Measurements from ENCODE around the gene TRIOBP.
A peak's percentile ranks its signal among the peaks of the same experiment; 100 is the strongest.

TRIOBP gene

DNA sequence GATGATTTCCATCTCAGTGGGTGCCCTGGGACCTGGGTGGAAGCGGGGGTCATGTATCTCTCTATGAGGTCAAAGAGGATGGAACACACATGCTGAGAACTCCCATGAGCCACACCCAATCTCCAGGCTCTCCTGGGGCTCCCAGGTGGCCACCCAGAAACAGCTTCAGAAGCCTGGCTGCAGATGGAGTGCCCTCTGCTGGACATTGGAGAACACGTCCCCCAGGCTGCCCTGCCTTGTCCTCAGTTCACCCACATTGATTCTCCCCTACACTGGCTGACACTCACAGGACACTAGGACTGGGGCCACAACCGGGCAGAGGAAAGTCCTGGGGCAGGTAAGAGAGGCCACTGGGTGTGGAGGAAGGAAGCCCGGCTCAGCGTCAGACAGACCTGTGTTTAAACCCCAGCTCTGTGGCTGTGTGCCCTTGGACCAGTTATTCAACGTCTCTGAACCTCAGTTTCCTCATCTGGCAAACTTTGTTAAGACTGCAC lies 15.2 kb upstream of the TRIOBP start:
- peak; percentile 85 for DNase-seq (ENCODE audit: low spot score)
- TF ChIP-seq, protein P1, sequence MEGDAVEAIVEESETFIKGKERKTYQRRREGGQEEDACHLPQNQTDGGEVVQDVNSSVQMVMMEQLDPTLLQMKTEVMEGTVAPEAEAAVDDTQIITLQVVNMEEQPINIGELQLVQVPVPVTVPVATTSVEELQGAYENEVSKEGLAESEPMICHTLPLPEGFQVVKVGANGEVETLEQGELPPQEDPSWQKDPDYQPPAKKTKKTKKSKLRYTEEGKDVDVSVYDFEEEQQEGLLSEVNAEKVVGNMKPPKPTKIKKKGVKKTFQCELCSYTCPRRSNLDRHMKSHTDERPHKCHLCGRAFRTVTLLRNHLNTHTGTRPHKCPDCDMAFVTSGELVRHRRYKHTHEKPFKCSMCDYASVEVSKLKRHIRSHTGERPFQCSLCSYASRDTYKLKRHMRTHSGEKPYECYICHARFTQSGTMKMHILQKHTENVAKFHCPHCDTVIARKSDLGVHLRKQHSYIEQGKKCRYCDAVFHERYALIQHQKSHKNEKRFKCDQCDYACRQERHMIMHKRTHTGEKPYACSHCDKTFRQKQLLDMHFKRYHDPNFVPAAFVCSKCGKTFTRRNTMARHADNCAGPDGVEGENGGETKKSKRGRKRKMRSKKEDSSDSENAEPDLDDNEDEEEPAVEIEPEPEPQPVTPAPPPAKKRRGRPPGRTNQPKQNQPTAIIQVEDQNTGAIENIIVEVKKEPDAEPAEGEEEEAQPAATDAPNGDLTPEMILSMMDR (IDR thresholded peaks at IDR 0.05; ENCODE audit: borderline replicate concordance, control extremely low read depth, extremely low read depth, insufficient read depth, missing control alignments), result peak; percentile 78
- in situ Hi-C loops (cut with MboI; ENCODE audit: low sequenced_read_pairs, unreplicated experiment), result no loop called here

DNA sequence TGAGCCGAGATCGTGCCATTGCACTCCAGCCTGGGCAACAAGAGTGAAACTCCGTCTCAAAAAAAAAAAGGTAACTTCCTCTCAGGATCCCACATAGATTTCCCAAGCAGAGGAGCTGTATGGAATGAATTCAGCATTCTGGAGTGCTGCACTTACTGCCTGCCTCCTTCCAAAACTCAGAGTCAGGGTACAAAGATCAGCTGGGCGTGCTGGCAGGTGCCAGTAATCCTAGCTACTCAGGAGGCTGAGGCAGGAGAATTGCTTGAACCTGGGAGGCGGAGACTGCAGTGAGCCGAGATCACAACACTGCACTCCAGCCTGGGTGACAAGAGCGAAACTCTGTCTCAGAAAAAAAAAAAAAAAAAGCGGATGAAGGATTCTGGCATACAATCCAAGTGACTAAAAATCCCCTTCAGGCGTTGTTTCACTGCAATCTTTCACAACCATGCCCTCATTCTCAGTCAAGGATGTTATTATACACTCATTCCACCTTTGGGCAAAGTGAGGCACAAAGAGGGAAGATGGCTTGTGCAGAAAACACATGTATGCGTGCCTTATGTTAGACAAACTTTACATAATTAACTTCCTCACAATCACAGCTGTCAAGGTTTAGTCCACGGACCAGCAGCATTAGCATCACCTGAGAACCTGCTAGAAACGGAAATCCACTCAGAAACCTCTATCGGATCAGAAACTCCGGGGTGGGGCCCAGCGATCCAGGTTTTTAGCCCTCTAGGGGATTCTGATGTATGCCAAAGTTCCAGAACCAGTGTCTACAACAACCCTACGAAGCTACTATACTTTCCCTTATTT lies 11.8 kb upstream of the TRIOBP start:
- TF ChIP-seq, protein P1 (IDR thresholded peaks at IDR 0.05; ENCODE audit: borderline replicate concordance, control extremely low read depth, extremely low read depth, insufficient read depth, missing control alignments), result no peak
- in situ Hi-C loops (cut with MboI; ENCODE audit: low sequenced_read_pairs, unreplicated experiment), result no loop called here
- DNase-seq (ENCODE audit: low spot score), result no peak

DNA sequence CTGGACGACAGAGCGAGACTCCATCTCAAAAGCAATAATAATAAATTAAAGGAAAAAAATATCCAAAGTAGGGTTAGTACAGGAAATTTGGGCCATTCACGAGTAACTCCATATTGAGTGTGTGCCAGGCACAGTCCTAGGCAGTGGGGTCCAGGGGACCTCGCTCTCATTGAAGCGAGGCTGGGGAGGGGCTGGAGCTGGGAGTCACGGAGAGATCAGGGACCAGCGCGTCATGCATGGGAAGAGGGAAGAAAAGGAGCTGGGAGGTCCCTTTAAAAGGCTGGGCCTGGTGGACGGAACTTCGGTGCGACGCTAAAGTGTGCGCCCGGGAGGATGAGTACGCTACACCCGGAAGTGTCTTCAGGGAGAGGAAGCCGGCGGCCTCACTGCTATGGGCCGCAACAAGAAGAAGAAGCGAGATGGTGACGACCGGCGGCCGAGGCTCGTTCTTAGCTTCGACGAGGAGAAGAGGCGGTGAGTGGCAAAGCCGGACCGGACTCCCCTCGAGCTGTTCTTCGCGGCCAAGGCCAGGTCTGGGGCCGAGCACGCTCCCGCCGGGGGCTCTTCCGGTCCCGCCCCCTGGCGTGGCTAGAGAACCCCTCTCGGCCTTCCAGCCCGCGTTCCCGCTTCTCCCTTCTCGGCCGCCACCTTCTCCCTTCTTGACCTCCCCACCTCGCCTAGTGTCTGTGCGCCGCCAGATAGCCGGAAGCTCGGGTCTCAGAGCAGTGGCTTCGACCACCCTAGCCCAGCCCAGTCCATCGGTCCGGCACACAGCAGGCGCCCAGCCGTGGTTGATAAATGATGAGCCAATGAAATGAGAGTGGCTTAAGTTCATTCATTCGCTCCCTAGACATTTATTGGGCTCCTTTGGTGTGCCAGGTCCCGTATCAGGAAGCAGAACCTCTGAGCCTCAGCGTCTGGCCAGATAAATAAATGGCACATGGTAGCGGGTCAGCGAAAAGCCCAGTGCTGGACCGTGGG lies 10.6 kb upstream of the TRIOBP start, which contains the start of gene NOL12:
TSS of gene NOL12 (plus strand) at position 342 of the 981 bp plus-strand sequence. CDS start at position 392, 50 bp downstream.
- in situ Hi-C loops (cut with MboI; ENCODE audit: low sequenced_read_pairs, unreplicated experiment), result no loop called here
- peak; percentile 90 for DNase-seq (ENCODE audit: low spot score)
- TF ChIP-seq, protein P1 (IDR thresholded peaks at IDR 0.05; ENCODE audit: borderline replicate concordance, control extremely low read depth, extremely low read depth, insufficient read depth, missing control alignments), result no peak

DNA sequence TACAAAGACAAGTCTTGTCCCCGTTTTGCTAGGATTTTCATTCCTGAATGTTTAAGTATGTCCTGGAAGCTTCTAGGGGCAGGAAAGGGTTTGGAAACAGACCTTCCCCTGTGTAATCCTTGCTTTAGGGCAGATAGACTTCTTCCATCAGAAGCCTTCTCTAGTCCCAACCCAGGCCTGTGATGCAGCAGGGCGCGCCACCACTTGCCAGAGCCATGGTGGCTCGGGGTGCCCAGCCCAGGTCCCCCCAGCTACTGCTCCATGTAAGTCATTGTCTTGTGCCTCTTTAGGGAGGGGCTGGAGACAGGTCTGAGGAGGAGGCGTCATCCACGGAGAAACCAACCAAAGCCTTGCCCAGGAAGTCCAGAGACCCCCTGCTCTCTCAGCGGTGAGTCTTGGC lies 6.4 kb upstream of the TRIOBP start:
- in situ Hi-C loops (cut with MboI; ENCODE audit: low sequenced_read_pairs, unreplicated experiment), result no loop called here
- DNase-seq (ENCODE audit: low spot score), result no peak
- TF ChIP-seq, protein P1 (IDR thresholded peaks at IDR 0.05; ENCODE audit: borderline replicate concordance, control extremely low read depth, extremely low read depth, insufficient read depth, missing control alignments), result no peak

DNA sequence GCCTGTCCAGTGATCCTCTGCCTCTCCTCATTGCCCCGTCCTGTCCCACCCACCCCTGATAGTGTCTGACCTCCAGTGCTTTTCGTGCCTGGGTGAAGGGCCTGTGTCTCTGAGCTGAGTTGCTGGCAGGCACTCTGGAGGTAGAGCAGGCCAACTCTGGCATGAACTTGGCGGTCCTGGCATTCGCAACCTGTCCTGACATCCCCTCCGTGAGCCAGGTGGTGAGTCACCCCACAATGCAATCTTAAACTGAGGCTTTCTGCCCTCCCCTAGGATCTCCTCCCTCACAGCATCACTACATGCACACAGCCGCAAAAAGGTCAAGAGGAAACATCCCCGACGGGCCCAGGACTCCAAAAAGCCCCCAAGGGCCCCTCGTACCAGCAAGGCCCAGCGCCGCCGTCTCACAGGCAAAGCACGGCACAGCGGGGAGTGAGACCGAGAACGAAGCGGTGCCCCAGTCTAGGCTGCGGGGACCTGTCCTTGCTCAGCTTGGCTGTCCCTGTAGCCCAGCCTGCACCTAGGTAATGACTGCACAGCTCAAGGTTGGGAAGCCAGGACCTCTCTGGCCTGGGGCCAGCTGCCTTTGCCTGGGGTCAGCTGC lies 5.8 kb upstream of the TRIOBP start:
- TF ChIP-seq, protein P1 (IDR thresholded peaks at IDR 0.05; ENCODE audit: borderline replicate concordance, control extremely low read depth, extremely low read depth, insufficient read depth, missing control alignments), result no peak
- no peak for DNase-seq (ENCODE audit: low spot score)
- in situ Hi-C loops (cut with MboI; ENCODE audit: low sequenced_read_pairs, unreplicated experiment), result no loop called here
